Colonic mucosa (tissue), 4 donors: ENCODE measurements around the gene ALKBH6. TPM values are rescaled to one million over a fixed set of nuclear protein-coding genes. Genes with fewer than 3 reads are reported as not detected.

Experiments used
- DNase-seq: peaks from one replicate; pipeline ENCODE4 v3.0.0-alpha.2; 2020
- H3K27ac ChIP-seq: fragments of 200-600 bp; one replicate; pipeline ENCODE4 v1.8.0; 2021
- H3K27me3 ChIP-seq: fragments of 200-600 bp; one replicate; pipeline ENCODE4 v1.8.0; 2021
- H3K36me3 ChIP-seq: fragments of 200-600 bp; one replicate; pipeline ENCODE4 v1.8.0; 2021
- H3K4me1 ChIP-seq: fragments of 200-600 bp; one replicate; pipeline ENCODE4 v1.8.0; 2021; ENCODE audit warnings: mild to moderate bottlenecking
- H3K4me3 ChIP-seq: fragments of 200-600 bp; one replicate; pipeline ENCODE4 v1.8.0; 2021
- H3K9ac ChIP-seq, 2 donors: one replicate each; pipeline ENCODE4 v1.7.0; 2013; ENCODE audit warnings: control low read depth in 2 of 2, low read depth in 2 of 2, low read length in 2 of 2
- H3K9me3 ChIP-seq: fragments of 200-600 bp; one replicate; pipeline ENCODE4 v1.8.0; 2021
- intact Hi-C: fragments of 100-400 bp; cut with DNase I; formaldehyde crosslinking; loops from one replicate; pipeline ENCODE4 v1.14.1; 2022
- total RNA-seq, 2 donors: library from RNA; stranded (reverse); fragmentation: NEBNext Ultra II Directional in 1 of 2; extraction: Animal tissue kit (Norgen Biotek cat#: 25700) in 1 of 2; gene quantifications; one replicate each; pipeline ENCODE4 v1.2.1, GENCODE V29; 2021
- TF ChIP-seq, protein P1 (sequence below): fragments of 200-600 bp; IDR thresholded peaks from one replicate; pipeline ENCODE4 v1.8.0; 2022; ENCODE audit warnings: antibody characterized with exemption, mild to moderate bottlenecking
- donor health status: healthy.
- donor health status: DM: no; HTN: no; CAD: no.
- donor health status: DM: no; HTN: no; CAD: no.

Gene ALKBH6
- total RNA-seq, 2 donors from 2014 or later, result 17.0 to 26.2 TPM

DNA sequence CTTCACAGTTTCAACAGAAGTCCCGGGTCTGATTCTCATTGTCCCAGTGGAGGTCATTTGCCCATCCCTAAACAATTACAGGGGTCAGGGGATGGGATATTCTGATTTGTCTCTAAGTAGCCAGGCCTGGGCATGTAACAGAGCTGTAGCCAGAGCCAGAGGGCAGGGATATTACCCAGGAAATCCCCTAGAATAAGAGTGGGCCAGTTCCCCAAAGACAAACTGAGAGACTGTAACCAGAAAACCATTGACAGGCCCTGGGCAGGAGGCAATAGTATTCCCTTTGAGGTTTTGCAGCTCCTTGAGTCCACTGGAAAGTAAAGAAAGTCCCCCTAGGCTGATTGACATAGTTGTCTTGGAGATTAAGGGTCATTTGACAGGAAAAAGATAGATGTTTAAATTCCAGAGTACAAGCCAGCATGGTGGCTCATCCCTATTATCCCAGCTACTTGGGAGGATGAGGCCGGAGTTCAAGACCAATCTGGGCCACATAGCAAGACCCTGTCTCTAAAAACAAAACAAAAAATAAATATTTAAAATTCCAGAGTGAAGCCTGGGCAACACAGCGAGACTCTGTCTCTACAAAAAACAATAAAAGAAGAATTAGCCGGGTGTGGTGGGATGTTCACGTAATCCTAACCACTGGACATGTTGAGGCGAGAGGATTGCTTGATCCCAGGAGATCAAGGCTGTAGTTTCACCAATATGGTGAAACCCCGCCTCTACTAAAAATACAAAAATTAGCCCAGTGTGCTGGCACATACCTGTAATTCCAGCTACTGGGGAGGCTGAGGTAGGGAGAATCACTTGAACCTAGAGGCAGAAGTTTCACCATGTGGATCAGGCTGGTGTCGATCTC is 20.9 kb downstream of the ALKBH6 start:
- Histone ChIP-seq H3K27me3 (no peaks in the 10 kb centered on the region), H3K9me3 (no peaks in the 10 kb centered on the region), H3K4me1 (no peaks in the 10 kb centered on the region), H3K36me3 (no peaks in the 10 kb centered on the region), H3K27ac (no peak overlapping the region), H3K4me3 (no peak overlapping the region), H3K9ac (no peak overlapping the region)
- intact Hi-C loops, result loop anchor here (10.0 kb wide), 1 partner anchor 62 kb away; the partner anchor contains the start of genes THAP8 and WDR62
- TF ChIP-seq, protein P1, sequence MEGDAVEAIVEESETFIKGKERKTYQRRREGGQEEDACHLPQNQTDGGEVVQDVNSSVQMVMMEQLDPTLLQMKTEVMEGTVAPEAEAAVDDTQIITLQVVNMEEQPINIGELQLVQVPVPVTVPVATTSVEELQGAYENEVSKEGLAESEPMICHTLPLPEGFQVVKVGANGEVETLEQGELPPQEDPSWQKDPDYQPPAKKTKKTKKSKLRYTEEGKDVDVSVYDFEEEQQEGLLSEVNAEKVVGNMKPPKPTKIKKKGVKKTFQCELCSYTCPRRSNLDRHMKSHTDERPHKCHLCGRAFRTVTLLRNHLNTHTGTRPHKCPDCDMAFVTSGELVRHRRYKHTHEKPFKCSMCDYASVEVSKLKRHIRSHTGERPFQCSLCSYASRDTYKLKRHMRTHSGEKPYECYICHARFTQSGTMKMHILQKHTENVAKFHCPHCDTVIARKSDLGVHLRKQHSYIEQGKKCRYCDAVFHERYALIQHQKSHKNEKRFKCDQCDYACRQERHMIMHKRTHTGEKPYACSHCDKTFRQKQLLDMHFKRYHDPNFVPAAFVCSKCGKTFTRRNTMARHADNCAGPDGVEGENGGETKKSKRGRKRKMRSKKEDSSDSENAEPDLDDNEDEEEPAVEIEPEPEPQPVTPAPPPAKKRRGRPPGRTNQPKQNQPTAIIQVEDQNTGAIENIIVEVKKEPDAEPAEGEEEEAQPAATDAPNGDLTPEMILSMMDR, result no peak
- no peak for DNase-seq

DNA sequence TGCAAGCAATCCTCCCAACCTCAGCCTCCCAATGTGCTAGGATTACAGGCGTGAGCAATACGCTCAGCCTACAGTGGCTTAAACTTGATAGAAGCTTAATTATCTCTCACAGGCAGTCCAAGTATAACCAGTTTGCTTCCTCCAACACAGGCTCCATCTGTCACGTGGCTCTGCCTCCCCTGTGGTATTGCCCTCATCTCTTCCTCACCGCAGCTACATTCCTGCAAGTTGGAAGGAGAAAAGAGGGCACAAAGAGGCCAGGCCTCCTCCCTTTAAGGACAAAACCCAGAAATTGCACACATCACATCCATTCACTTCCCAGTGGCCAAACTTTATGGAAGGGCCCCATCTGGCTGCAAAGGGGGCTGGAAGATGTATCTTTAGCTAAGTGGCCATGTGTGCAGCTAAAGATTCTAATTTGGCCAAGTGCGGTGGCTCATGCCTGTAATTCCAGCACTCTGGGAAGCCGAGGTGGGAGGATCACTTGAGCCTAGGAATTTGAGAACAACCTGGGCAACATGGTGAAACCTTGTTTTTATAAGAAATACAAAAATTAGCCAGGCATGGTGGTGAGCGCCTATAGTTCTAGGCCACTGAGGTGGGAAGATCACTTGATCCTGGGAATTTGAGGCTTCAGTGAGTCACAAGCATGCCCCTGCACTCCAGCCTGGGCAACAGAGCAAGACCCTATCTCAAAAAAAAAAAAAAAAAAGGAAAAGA is 22.1 kb downstream of the ALKBH6 start:
- Histone ChIP-seq H3K9ac (no peak overlapping the region), H3K27ac (no peak overlapping the region), H3K27me3 (peaks cover 7% of the 10 kb centered on the region), H3K4me1 (no peaks in the 10 kb centered on the region), H3K4me3 (no peak overlapping the region), H3K36me3 (no peaks in the 10 kb centered on the region), H3K9me3 (no peaks in the 10 kb centered on the region)
- intact Hi-C loops, result loop anchor here (10.0 kb wide), 1 partner anchor 63 kb away; the partner anchor contains the start of genes THAP8 and WDR62
- no peak for DNase-seq
- TF ChIP-seq, protein P1, result no peak

DNA sequence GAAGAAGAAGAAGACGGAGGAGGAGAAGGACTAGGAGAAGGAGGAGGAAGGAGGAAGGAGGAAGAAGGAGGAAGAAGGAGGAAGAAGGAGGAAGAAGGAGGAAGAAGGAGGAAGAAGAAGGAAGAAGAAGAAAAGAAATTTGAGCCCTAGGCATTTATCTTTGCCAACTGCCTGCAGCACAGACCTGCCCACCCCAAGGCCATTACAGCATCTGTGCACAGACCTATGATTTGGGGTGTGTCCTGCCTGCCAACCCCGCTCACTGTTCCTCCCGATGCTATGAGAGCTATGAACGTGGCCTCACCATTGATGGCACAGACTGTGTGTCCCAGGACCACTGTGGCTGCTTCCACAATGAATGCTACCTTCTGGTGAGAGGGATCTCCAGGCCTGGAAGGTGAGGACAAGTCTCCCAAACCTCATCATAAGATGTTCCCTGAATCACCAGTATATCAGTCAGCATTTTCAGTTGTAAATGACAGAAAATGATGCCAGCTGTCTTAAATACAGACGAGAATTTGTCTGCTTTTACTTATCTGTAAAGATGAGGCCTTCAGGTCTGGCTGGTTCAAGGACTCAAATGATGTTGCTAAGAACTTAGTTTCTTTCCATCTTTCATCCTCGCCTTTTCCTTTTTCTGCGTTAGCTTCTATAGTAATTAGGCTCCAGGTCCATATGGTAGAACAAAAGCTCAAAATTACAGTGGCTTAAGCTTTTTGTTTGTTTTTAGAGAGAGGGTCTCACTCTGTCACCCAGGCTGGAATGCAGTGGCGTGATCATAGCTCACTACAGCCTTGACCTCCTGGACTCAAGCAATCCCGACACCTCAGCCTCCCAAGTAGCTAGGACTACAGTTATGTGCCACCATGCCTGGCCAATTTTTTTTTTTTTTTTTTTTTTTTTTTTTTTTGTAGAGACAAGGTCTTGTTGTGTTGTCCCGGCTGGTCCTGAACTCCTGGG is 23.0 kb downstream of the ALKBH6 start:
- intact Hi-C loops, result loop anchor here (10.0 kb wide), 1 partner anchor 64 kb away; the partner anchor contains the start of genes THAP8 and WDR62
- TF ChIP-seq, protein P1, result no peak

DNA sequence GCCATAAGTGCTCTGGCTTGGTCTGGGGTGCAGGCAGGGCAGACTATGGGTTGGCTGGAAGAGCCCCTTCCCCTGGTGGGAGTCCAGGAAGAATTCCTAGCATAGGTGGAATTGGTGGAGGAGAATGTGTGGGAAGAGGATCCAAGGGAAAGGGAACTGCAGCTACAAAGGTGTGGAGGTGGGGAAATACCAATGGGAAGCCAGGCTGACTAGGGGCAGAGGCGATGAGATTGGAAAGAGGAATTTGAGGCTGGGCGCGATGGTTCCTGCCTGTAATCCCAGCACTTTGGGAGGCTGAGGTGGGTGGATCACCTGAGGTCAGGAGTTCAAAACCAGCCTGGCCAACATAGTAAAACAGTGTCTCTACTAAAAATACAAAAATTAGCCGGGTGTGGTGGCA is 23.9 kb downstream of the ALKBH6 start:
- DNase-seq, result no peak
- Histone ChIP-seq H3K9ac (no peak overlapping the region), H3K9me3 (no peaks in the 10 kb centered on the region), H3K27me3 (peaks cover 10% of the 10 kb centered on the region), H3K27ac (no peak overlapping the region), H3K4me1 (no peaks in the 10 kb centered on the region), H3K36me3 (no peaks in the 10 kb centered on the region), H3K4me3 (no peak overlapping the region)
- TF ChIP-seq, protein P1, result no peak
- intact Hi-C loops, result loop anchor here (10.0 kb wide), 1 partner anchor 65 kb away; the partner anchor contains the start of genes THAP8 and WDR62

More for the DNA sequence above, 23.0 kb downstream of the ALKBH6 start:
- H3K4me3 ChIP-seq, result no peak overlapping the region
- H3K9me3 ChIP-seq, result no peaks in the 10 kb centered on the region
- H3K4me1 ChIP-seq, result no peaks in the 10 kb centered on the region
- no peaks in the 10 kb centered on the region for H3K36me3 ChIP-seq
- no peak overlapping the region for H3K27ac ChIP-seq
- H3K27me3 ChIP-seq, result peaks cover 10% of the 10 kb centered on the region
- DNase-seq, result no peak
- no peak overlapping the region for H3K9ac ChIP-seq
